Upper lobe of left lung (tissue), 6 donors: ENCODE measurements around the gene SYTL1. TPM values are rescaled to one million over a fixed set of nuclear protein-coding genes. Genes with fewer than 3 reads are reported as not detected.

Source experiments
- ATAC-seq, 2 donors: fragments of 200-7000 bp; cut with Tn5 transposase; one replicate each; pipeline ENCODE4 v1.9.1; 2022; ENCODE audit warnings: mild to moderate bottlenecking in 2 of 2, moderate library complexity in 2 of 2; ENCODE audit not compliant: low FRiP score in 2 of 2
- DNase-seq, 2 donors: peaks; one replicate each; pipeline ENCODE4 v3.0.0-alpha.2; 2019 to 2020
- H3K27ac ChIP-seq, 4 donors: fragments of 200-600 bp; sonication (generic); one replicate each; pipeline ENCODE4 v1.5.1; 2016 to 2019
- H3K27me3 ChIP-seq, 4 donors: fragments of 200-600 bp; sonication (generic); one replicate each; pipeline ENCODE4 v1.5.1; 2017 to 2019
- H3K36me3 ChIP-seq, 4 donors: fragments of 200-600 bp; sonication (generic); one replicate each; pipeline ENCODE4 v1.5.1; 2016 to 2019
- H3K4me1 ChIP-seq, 4 donors: fragments of 200-600 bp; sonication (generic); one replicate each; pipeline ENCODE4 v1.5.1; 2018 to 2019
- H3K4me3 ChIP-seq, 4 donors: fragments of 200-600 bp; sonication (generic); one replicate each; pipeline ENCODE4 v1.5.1; 2017 to 2019; ENCODE audit warnings: mild to moderate bottlenecking in 2 of 4, moderate library complexity in 1 of 4
- H3K9me3 ChIP-seq, 4 donors: fragments of 200-600 bp; sonication (generic); one replicate each; pipeline ENCODE4 v1.5.1; 2018 to 2019
- CTCF ChIP-seq, 6 experiments: fragments of 450-650 bp in 4 of 6; fragments of 200-600 bp in 2 of 6; sonication (generic) in 2 of 6; IDR thresholded peaks; one replicate each; pipeline ENCODE4 v1.5.1; 2016 to 2019; ENCODE audit warnings: antibody characterized with exemption in 6 of 6
- EP300 ChIP-seq, 4 donors: sonication (generic); formaldehyde crosslinking; IDR thresholded peaks; one replicate each; pipeline ENCODE4 v1.5.1; 2017; ENCODE audit warnings: antibody characterized with exemption in 4 of 4, control low read depth in 2 of 4
- POLR2AphosphoS5 ChIP-seq, 2 donors: sonication (generic); formaldehyde crosslinking; IDR thresholded peaks; one replicate each; pipeline ENCODE4 v1.5.1; 2017; ENCODE audit warnings: antibody characterized with exemption in 2 of 2
- WGBS, 2 donors: methylation state at CpG; one replicate each; pipeline ENCODE4 v1.1.5; 2017 to 2018; 5-methylcytosine and 5-hydroxymethylcytosine counted together
- small RNA-seq, 4 donors: library from RNA; depleted of rRNA; stranded (forward); fragments of <200 nt; gene quantifications; one replicate each; pipeline ENCODE3, GENCODE V24; 2016
- total RNA-seq, 6 donors: library from RNA; depleted of rRNA in 4 of 6; stranded (reverse); fragments of >200 nt in 4 of 6; gene quantifications; one replicate each; pipeline versions ENCODE4 v1.1.0 to v1.2.1, GENCODE V29; 2016 to 2021
- donor health status: DM: no; HTN: no; CAD: no; lungs with moderate emphysema.
- donor health status: DM: no; HTN: yes; CAD: no; lungs with severe emphysema.

SYTL1 gene
- total RNA-seq, 6 donors from 2014 or later: 28.7 to 74.4 (median 44.1) TPM

- H3K27ac ChIP-seq: peak overlapping the region; percentile 46 to 82 (median 72)
- DNase-seq (peak in 1 of 2 donors; percentile 75), ATAC-seq (peak; percentile 26 to 77)
- H3K4me3 ChIP-seq: no peak overlapping the region
- no peaks in the 10 kb centered on the region for H3K27me3 ChIP-seq
- TF ChIP-seq EP300 (IDR thresholded peaks at IDR 0.05) (no peak), CTCF (IDR thresholded peaks at IDR 0.05) (peak in 1 of 6 experiments; percentile 15), POLR2AphosphoS5 (IDR thresholded peaks at IDR 0.05) (peak in 1 of 2 donors; percentile 33)
- H3K4me1 ChIP-seq: peaks cover 38 to 74% (median 46%) of the 10 kb centered on the region in 4 donors
- no peaks in the 10 kb centered on the region for H3K9me3 ChIP-seq
- peaks cover 15 to 32% (median 18%) of the 10 kb centered on the region in 4 donors for H3K36me3 ChIP-seq
- 61% methylated on average over 8 to 24 of the region's 24 CpGs for WGBS, 2 donors
These were observed 61.4 kb downstream of the SYTL1 start for GRCh38 chr1:27403065-27403726.

Small RNAs within 50 kb of the gene (small RNA-seq; reads per million reads assigned to genes)
- gene RNU6-48P: 0 reads per million in 4 donors

Other genes with a start within 250 kb of the SYTL1 start
- 10 to 100 TPM; 18.1 to 51.4 (median 31.5) TPM for gene SLC9A1, start 186.9 kb upstream of the SYTL1 start, total RNA-seq
- gene WDTC1, start 107.4 kb upstream of the SYTL1 start, total RNA-seq: 10 to 100 TPM; 43.5 to 75.0 (median 51.8) TPM
- 10 to 100 TPM; 11.5 to 43.9 (median 30.1) TPM for gene TMEM222, start 19.9 kb upstream of the SYTL1 start, total RNA-seq
- 100 to 1,000 TPM in 4 of 6 donors, 10 to 100 TPM in 2; 36.6 to 302 (median 118) TPM for gene MAP3K6, start 24.9 kb downstream of the SYTL1 start, total RNA-seq
- gene FCN3, start 32.8 kb downstream of the SYTL1 start, total RNA-seq: 1,000 to 10,000 TPM in 1 of 6 donors, 100 to 1,000 TPM in 5; 145 to 1,319 (median 555) TPM
- 10 to 100 TPM in 1 of 6 donors, 1 to 10 TPM in 5; 2.3 to 12.3 (median 5.5) TPM for gene CD164L2, start 41.3 kb downstream of the SYTL1 start, total RNA-seq
- 1 to 10 TPM in 2 of 6 donors, under 1 TPM in 3, not detected in 1; 0.39 to 1.6 (median 0.76) TPM for gene GPR3, start 50.6 kb downstream of the SYTL1 start, total RNA-seq
- gene WASF2, start 148.1 kb downstream of the SYTL1 start, total RNA-seq: 100 to 1,000 TPM in 2 of 6 donors, 10 to 100 TPM in 4; 53.4 to 158 (median 62.2) TPM